GM12874 (cell line): Measurements from ENCODE around the gene KRTAP19-7.

Experiments used
- CTCF ChIP-seq: IDR thresholded peaks from 2 replicates; pipeline ENCODE4 v1.5.1; 2011; ENCODE audit warnings: low read depth, mild to moderate bottlenecking, control low read depth, low read length, moderate library complexity; ENCODE audit not compliant: insufficient read depth

The KRTAP19-7 gene

GRCh38 chr21:30561264-30561895 is at the start of gene KRTAP19-7:
KRTAP19-7 (minus strand) TSS chr21:30561314; CDS start chr21:30561289, 25 bp downstream.
- no peak for TF ChIP-seq CTCF

GRCh38 chr21:30605968-30606367 is 44.9 kb upstream of the KRTAP19-7 start:
- TF ChIP-seq CTCF = no peak

- TF ChIP-seq CTCF = no peak
These were observed 39.7 kb upstream of the KRTAP19-7 start, which contains the start of gene KRTAP22-1 for GRCh38 chr21:30600787-30601186. KRTAP22-1 (plus strand) TSS chr21:30601087.

GRCh38 chr21:30598802-30599201 is 37.7 kb upstream of the KRTAP19-7 start, which contains the start of gene KRTAP6-2:
KRTAP6-2 (minus strand) TSS chr21:30598902; CDS start chr21:30598874, 28 bp downstream.
- no peak for TF ChIP-seq CTCF

GRCh38 chr21:30592140-30592539 is 31.0 kb upstream of the KRTAP19-7 start, which contains the start of gene KRTAP6-3:
KRTAP6-3 (plus strand) TSS chr21:30592440; CDS start chr21:30592446, 6 bp downstream.
- TF ChIP-seq CTCF = no peak

- no peak for TF ChIP-seq CTCF
These were observed 29.2 kb upstream of the KRTAP19-7 start, which contains the start of gene KRTAP22-2 for GRCh38 chr21:30590297-30590696. KRTAP22-2 (minus strand) TSS chr21:30590397.

GRCh38 chr21:30582870-30583269 is 21.8 kb upstream of the KRTAP19-7 start:
- TF ChIP-seq CTCF = no peak
